ENCODE data around the gene MMP2. TPM values are rescaled to one million over a fixed set of nuclear protein-coding genes. Genes with fewer than 3 reads are reported as not detected.

MMP2 gene
- total RNA-seq: 138 and 153 TPM in 2 replicates
- long read RNA-seq, transcript MMP2-201 (13 exons, 3,741 nt): major isoform, 14 of 24 reads
- long read RNA-seq, partial matches to known transcripts: 9 of 24 reads
- long read RNA-seq, other reads (novel, unspliced or antisense): 1 of 24 reads

GRCh38 chr16:55478827-55479429 is at the start of gene MMP2:
MMP2 (plus strand) TSS chr16:55479198; CDS start chr16:55479480, 282 bp downstream.
- Mint-ChIP-seq H3K9me3 (no peaks in the 10 kb centered on the region), H3K4me3 (peak within 1 kb of the TSS; percentile 98), H3K36me3 (ENCODE audit: low read depth) (peaks cover 10% of the 10 kb centered on the region), H3K27ac (ENCODE audit: unreplicated experiment) (peak within 1 kb of the TSS; percentile 94), H3K27me3 (ENCODE audit: low read depth) (peaks cover 12% of the 10 kb centered on the region), H3K4me1 (peaks cover 25% of the 10 kb centered on the region)
- DNase-seq (ENCODE audit: low read depth, low spot score): peak; percentile 62
- TF ChIP-seq, protein P1, sequence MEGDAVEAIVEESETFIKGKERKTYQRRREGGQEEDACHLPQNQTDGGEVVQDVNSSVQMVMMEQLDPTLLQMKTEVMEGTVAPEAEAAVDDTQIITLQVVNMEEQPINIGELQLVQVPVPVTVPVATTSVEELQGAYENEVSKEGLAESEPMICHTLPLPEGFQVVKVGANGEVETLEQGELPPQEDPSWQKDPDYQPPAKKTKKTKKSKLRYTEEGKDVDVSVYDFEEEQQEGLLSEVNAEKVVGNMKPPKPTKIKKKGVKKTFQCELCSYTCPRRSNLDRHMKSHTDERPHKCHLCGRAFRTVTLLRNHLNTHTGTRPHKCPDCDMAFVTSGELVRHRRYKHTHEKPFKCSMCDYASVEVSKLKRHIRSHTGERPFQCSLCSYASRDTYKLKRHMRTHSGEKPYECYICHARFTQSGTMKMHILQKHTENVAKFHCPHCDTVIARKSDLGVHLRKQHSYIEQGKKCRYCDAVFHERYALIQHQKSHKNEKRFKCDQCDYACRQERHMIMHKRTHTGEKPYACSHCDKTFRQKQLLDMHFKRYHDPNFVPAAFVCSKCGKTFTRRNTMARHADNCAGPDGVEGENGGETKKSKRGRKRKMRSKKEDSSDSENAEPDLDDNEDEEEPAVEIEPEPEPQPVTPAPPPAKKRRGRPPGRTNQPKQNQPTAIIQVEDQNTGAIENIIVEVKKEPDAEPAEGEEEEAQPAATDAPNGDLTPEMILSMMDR (conservative IDR thresholded peaks at IDR 0.05): no peak

DNA sequence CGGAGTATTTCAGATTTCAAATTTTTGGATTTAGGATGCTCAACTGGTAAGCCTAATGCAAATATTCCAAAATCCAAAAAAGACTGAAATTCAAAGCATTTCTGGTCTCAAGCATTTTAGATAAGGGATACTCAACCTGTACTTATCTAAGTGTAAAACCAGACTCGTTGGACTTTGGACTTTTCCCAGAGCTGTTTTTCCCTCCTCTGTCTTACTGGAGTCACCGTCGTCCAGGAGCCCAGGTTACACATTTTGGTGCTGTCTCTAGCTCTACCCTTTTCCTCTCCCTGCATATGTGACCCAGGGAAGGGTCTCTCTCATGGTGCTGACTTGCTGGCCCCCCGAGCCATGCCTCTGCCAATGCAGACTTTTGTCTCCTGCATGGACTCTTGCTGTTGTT is 46.0 kb upstream of the MMP2 start:
- Mint-ChIP-seq H3K4me3 (no peak overlapping the region), H3K4me1 (peaks cover 5% of the 10 kb centered on the region), H3K27me3 (ENCODE audit: low read depth) (peaks cover 18% of the 10 kb centered on the region), H3K36me3 (ENCODE audit: low read depth) (no peaks in the 10 kb centered on the region), H3K27ac (ENCODE audit: unreplicated experiment) (no peak overlapping the region), H3K9me3 (no peaks in the 10 kb centered on the region)
- TF ChIP-seq, protein P1 (conservative IDR thresholded peaks at IDR 0.05): no peak
- DNase-seq (ENCODE audit: low read depth, low spot score): no peak

DNA sequence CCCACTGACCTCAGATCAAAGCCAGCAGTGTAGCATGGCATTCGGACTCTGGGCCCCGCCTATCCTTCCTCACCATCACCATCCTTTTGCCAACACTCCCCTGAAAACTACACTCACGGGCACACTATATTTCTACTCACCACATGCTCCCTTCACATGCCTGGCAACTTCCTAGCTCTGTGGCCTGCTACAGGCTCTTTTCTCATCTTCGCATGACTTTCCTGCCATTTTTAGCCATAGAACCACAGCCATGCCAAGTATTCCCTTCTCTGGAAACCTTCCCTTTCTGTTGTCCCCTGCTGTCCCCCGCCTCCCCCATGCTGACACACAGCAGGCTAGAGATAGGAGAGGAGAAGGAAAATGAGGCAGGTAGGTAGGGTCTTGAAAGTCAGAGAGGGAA is 45.5 kb upstream of the MMP2 start:
- no peaks in the 10 kb centered on the region for H3K36me3 Mint-ChIP-seq (ENCODE audit: low read depth)
- no peak overlapping the region for H3K27ac Mint-ChIP-seq (ENCODE audit: unreplicated experiment)
- no peaks in the 10 kb centered on the region for H3K9me3 Mint-ChIP-seq
- TF ChIP-seq, protein P1 (conservative IDR thresholded peaks at IDR 0.05): no peak
- peaks cover 5% of the 10 kb centered on the region for H3K4me1 Mint-ChIP-seq
- no peak for DNase-seq (ENCODE audit: low read depth, low spot score)
- no peak overlapping the region for H3K4me3 Mint-ChIP-seq
- peaks cover 18% of the 10 kb centered on the region for H3K27me3 Mint-ChIP-seq (ENCODE audit: low read depth)

GRCh38 chr16:55434000-55434399 is 45.0 kb upstream of the MMP2 start:
- TF ChIP-seq, protein P1 (conservative IDR thresholded peaks at IDR 0.05): no peak
- H3K27ac Mint-ChIP-seq (ENCODE audit: unreplicated experiment): no peak overlapping the region

GRCh38 chr16:55435387-55435786 is 43.6 kb upstream of the MMP2 start:
- no peaks in the 10 kb centered on the region for H3K4me1 Mint-ChIP-seq
- peaks cover 25% of the 10 kb centered on the region for H3K27me3 Mint-ChIP-seq (ENCODE audit: low read depth)
- no peak overlapping the region for H3K27ac Mint-ChIP-seq (ENCODE audit: unreplicated experiment)
- TF ChIP-seq, protein P1 (conservative IDR thresholded peaks at IDR 0.05): no peak
- H3K36me3 Mint-ChIP-seq (ENCODE audit: low read depth): no peaks in the 10 kb centered on the region
- no peaks in the 10 kb centered on the region for H3K9me3 Mint-ChIP-seq
- no peak overlapping the region for H3K4me3 Mint-ChIP-seq
- no peak for DNase-seq (ENCODE audit: low read depth, low spot score)

More at GRCh38 chr16:55434000-55434399, 45.0 kb upstream of the MMP2 start:
- H3K9me3 Mint-ChIP-seq: no peaks in the 10 kb centered on the region
- H3K4me1 Mint-ChIP-seq: peaks cover 2% of the 10 kb centered on the region
- DNase-seq (ENCODE audit: low read depth, low spot score): no peak
- H3K4me3 Mint-ChIP-seq: no peak overlapping the region
- H3K36me3 Mint-ChIP-seq (ENCODE audit: low read depth): no peaks in the 10 kb centered on the region
- peaks cover 18% of the 10 kb centered on the region for H3K27me3 Mint-ChIP-seq (ENCODE audit: low read depth)
